Activated T-cell treated with anti-CD3 and anti-CD28 coated beads for 24 hours (primary cell): ENCODE data around the gene GLIS2.

Source experiments
- DNase-seq: peaks from one replicate; pipeline ENCODE4 v3.0.0-alpha.2; 2020; ENCODE audit warnings: low read depth

GLIS2 gene

DNA sequence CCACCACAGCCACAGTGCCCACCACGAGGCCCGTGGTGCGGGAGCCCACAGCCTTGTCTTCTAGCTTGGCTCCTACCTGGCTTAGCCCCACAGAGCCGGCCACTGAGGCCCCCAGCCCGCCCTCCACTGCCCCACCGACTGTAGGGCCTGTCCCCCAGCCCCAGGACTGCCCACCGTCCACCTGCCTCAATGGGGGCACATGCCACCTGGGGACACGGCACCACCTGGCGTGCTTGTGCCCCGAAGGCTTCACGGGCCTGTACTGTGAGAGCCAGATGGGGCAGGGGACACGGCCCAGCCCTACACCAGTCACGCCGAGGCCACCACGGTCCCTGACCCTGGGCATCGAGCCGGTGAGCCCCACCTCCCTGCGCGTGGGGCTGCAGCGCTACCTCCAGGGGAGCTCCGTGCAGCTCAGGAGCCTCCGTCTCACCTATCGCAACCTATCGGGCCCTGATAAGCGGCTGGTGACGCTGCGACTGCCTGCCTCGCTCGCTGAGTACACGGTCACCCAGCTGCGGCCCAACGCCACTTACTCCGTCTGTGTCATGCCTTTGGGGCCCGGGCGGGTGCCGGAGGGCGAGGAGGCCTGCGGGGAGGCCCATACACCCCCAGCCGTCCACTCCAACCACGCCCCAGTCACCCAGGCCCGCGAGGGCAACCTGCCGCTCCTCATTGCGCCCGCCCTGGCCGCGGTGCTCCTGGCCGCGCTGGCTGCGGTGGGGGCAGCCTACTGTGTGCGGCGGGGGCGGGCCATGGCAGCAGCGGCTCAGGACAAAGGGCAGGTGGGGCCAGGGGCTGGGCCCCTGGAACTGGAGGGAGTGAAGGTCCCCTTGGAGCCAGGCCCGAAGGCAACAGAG lies 66.3 kb downstream of the GLIS2 start:
- no peak for DNase-seq

DNA sequence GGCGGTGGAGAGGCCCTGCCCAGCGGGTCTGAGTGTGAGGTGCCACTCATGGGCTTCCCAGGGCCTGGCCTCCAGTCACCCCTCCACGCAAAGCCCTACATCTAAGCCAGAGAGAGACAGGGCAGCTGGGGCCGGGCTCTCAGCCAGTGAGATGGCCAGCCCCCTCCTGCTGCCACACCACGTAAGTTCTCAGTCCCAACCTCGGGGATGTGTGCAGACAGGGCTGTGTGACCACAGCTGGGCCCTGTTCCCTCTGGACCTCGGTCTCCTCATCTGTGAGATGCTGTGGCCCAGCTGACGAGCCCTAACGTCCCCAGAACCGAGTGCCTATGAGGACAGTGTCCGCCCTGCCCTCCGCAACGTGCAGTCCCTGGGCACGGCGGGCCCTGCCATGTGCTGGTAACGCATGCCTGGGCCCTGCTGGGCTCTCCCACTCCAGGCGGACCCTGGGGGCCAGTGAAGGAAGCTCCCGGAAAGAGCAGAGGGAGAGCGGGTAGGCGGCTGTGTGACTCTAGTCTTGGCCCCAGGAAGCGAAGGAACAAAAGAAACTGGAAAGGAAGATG lies 67.0 kb downstream of the GLIS2 start:
- no peak for DNase-seq

DNA sequence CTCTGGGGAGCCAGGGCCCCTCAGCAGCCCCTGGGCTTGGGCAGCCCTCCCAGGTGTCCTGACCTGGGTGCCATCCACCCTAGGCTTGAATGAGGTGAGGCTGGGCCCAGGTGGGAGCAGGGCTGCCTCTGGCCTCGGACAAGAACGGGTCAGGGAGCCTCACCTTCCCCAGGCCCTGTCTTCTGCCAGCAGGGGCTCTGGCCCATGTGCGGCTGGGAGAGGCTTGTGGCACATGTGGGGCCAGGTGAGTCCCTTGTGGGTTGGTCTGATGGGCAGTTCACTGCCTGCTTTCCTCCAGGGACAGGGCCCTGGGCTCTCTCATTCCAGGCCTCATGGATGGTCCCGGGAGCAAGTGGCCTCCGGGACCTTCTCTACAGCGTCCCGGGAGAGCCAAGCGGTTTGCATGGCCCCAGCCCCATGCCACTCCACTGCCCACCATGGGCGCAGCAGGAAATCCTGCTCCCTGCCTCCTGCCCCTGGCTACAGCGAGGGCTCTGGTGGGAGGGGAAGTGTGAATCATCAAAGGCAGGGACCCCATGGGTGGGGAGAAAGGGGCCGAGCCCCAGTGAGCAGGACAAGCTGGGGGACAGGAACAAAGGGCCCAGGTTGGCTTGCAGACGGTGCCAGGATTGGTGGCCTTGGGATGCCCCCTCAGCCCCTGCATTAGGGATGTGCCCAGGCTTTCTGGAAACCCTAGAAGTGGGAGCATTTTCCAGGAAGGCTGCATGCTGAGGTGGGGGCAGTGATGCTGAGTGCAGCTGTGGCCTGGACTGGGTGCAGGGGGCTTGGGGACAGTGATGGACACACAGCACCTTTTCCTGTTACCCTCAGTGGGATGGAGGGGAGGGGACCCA lies 68.0 kb downstream of the GLIS2 start:
- no peak for DNase-seq

DNA sequence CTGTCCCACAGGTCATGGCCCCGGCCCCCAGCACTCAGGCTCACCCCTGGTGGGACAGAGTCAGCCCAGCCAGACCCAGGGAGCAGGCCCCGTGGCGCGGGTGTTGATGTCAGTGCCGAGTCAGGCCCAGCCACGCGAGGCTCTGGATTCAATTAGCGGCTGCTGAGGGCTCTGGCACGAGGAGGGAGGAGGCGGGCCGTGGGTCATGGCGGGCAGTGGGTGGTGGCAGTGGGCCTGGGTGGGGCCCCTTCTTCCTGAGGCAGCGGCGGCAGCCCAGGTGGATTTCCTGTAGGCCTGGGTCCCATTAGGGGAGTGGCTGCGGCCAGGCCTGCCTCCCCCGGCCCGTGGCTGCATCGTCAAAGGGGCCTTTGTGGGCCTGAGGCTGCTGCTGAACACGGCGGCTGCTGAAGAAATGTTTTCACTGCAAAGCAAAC lies 68.7 kb downstream of the GLIS2 start:
- DNase-seq: no peak

DNA sequence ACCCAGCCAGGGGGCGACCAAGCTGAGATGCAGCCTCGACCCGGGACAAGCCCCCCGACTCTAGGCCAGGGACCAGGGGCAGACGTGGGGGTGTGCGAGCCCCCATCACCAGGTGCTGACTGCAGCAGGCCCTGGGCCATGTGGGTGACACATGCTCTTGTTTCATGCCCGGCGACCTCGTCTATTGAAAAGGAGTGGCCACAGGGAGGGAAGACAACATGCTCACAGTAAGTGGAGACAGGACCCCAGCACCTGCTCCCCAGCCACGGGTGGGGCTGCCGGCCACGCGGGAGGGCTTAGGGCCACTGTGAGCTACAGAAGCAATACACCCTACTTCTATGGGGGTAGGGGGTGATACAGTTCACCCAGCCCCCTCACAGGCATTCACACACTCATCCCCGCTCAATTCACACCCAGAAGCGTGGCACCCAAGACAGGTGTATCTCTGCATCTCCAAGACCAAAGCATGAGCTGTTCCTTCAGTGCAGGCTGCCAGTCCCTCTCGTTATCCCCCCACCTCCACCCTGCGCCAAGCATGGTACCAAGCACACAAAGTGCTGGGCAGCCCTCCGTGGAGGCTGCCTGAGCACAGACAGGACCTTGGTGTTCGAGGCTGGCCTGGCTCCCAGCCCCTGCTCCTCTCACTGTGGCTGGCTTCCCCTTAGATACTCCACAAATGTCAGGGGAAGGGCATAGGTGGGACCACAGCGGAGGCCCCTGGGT lies 69.4 kb downstream of the GLIS2 start:
- no peak for DNase-seq

DNA sequence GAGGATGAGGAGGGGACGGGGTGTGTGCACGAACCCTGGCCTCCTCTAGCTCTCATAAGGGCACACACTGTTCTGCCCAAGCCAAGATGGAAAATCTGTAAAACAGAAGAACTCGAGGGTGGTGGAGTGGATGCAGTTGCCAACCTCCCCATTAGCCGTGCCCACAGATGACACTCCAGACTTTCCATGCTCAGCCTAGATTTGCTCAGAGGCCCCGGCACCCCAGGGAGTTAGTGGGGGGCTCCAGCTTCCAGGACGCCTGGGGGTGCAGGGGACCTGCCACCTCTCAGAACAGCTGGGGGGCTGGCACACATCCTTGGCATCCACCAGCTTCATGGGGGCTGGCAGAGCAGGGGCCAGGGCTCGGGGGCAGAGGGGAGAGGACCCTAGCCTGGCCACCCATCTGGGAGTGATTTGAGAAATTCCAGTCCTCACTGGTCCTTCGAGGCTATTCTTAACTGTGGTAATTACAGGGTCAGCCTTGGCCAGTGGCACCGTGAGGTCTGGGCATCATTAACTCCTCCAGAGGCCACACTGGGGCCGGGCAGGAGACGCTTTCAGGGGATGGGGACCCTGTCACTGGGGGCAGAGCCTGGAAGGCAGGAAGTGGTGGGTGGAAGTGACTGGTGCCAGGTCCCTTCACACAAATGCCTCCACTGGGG lies 70.1 kb downstream of the GLIS2 start:
- no peak for DNase-seq

DNA sequence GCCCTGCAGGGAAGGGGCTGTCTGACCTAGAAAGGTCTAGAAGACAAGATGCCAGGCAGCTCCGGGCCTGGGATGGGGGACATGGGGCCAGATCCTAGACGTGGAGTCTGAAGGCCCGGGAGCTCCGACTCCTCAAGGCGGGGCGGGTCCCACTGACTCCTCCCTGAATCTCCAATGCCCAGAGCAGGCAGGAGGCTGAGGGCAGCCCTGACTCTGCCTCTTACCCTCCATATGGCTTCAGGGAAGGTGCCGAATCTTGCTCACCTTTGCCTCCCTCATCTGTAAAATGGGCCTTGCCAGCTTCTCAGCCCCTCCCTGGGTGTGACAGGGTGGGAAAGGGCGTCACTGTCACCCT lies 70.6 kb downstream of the GLIS2 start:
- DNase-seq: no peak

DNA sequence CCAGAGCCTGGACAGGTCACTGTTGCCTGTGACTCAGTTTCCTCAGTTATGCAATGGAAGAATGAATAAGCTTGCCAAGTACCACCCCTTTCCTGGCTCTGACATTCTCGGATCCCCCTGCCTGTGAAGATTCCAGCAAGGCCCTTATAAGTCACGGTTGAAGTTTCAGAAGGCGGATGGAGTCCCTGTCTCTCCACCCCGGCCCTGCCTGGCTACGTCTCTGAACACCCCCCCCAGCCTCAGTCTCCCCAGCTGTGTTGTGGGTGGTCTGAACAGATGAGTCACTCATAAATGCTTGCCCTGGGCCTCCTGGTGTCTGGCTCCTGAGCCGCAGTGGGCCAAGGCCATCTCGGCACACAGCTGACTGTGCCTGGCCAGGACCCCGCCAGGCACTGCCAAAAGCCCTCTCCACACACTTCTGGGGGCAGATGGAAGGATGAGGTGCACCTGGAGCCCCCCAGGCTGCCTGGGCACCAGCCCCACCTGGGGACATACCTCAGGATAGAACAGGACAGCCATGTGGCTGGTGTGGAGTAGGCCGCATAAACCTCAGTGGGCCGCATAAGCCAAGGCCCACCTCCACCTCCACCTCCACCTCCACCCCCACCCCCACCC lies 71.2 kb downstream of the GLIS2 start:
- DNase-seq: no peak

DNA sequence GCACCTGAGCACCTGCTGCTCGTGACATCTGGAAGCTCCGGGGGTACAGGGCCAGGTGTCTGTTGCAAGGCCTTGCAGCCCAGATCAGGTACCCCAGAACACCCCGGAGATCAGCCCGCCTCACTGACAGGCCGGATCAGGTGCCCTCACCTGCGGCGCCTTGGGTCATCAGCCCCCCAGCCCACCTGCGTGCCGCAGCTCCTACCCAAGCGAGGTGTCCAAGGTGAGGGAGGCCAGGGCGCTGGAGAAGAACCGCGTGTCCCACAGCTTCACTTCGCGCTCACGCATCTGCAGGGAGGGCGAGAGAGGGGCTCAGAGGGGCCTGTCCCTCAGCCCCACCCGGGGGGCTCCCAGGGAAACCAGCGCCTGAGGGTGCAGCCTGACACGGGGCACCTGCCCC lies 71.9 kb downstream of the GLIS2 start:
- no peak for DNase-seq

DNA sequence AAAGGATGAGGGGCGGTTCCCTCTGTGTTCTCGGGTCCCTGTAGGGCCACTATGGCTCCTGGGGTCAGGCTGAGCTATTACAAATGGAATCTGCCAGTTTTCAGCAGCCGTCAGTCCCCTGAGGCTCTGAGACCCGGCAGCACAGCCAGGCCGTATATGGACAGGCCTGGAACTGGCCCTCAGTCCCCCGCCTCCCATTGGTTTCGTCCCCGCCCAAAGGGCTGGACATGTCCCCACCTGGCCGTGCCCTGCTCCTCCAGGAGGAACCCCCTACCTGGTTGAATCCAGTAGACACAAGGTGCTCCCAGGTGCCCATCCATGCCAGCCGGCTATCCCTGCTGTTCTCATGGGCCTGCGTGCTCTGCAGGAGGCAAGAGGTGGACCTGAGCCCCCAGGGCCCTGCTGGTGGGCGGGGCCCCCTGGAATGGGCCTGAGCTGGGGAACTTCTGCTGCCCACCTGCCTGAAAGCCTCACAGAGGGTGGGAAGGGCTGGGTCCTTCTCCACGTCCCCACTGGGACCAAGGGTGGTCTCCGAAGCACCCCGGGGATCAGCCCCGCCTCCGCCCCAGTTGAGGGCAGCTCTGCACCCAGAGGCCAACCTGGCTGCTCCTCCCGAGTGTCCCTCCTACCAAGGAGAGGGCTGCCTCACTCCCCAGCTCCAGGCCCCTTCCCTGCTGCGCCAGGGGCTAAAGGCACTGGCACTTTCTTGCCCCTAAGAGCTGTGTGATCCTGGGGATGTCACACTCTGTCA lies 72.6 kb downstream of the GLIS2 start:
- no peak for DNase-seq
